GOT3 (cell line): ENCODE results near the gene HERC3.

Experiments used
- DNase-seq: peaks from one replicate; lab custom pipeline; 2025; ENCODE audit warnings: mixed read lengths; lab: John Stamatoyannopoulos, UW

HERC3 gene

DNA sequence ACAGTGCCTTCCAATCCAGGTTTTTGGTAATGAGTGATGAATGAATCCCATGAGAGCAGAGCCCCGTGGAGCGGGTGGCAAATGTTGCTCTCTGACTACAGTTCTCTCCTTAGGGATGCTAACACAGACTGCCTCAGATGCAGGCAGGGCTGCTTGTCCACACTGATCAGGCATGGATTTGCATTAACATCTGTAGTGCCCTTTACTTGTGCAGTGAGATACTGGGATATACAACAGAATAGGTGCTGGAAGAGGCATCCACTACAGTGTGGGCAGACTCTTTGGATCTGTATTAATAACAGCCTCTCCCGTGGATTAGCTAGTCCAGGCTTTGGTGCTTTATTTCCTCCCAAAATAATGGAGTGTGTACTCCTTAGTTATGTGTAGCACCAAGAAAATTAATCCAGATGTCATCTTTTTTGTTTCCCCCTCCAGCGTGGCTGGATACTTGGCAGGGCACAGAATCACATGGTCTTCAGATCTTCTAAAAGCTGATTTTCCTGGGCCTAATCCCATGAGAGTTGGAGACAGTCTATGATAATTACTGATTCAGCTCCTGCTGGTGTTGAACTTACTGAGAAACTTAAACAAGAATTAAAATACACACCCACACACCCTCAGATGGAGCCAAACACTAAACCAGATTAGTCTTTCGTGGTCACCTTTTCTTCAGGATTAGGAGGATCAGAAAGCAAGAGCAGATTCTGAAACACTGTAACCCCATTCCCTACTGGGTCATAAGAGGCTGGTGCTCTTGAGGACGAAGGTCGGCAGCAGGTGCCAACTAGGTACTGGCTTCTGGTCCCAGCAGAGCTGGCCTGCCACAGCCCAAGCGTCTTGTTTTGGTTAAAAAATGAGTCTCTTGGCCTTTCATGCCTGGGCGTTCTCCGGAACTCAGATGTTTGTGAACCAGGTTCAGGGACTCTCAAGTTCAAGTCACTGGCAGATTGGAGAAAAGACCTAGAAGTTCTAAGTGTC lies 128.5 kb downstream of the HERC3 start:
- DNase-seq = no peak

DNA sequence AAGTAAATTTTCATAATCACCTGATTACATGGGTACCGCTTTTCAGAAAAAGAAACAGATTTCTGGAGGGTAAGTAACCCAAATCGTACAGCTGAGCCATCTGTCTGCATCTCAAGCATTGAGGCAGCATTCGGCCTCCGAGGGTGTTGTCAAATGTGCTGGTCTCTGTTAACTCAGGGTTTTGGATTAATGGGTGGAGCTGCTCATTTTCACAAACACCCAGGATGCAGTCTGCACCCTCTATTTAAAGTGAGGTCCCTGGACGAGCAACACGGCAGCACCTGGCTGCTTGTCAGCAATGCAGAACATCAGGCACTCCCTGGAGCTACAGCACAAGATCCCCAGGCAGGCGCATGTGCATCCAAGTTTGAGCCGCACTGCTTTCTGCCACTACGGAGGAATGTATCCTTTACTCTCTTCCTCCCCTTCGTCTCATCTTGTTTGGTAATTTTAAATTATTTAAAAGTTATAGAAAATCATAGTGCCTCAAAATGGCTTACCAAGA lies 130.0 kb downstream of the HERC3 start:
- no peak for DNase-seq

DNA sequence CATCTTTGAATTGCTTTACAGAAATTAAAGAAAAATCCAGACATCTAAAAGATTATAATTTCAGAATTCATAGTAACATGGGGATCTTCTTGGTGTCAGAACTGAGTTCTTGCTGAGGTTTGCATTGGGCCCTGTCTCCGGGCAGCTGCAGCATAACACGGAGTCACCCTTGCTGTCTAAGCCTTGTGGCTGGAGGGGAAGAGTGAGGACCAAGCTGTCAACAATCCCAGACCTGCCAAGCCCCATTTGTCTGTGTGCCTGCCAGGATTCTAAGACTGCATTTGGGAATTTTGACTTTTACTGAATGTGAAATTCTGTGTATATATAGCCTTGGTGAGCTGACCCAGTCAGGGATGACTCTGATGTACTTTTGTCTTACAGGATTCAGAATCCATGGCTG lies 130.5 kb downstream of the HERC3 start:
- DNase-seq = no peak

DNA sequence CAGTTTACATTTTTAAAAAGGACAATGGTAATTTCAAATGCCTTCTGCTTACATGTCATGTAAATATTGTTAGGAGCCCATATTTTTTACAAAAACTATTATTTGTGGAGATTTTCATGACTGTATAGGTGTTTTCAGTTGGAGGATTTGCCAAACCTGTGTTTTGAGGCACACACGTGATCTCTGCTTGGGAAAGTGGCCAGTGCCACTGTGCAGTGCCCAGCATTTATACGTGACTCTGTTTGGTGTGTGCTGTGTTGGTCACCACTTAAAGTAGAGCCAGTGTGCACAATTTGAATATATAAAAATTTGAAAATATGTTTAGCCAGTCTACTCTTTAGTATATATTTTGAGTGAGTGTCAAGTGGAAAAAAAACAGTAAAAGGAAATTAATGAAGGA lies 132.1 kb downstream of the HERC3 start:
- DNase-seq = no peak

DNA sequence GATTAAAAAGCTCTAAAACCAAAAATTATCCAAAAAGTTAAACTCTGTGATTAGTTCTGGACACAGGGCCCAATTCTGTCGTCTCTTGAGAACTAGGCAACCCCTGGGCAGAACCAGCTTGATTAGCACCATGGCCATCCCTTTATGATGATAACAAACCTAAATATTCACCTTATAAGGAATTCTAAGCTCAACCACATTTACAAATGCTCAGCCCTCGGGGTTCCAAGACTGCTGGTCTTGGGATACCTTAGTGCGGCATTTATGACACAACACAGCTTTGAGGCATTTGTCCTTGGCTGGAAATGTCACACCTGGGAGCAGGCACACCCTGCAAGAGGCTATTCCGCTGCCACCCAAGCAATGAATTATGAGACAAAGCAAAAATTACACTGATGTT lies 132.9 kb downstream of the HERC3 start:
- DNase-seq = no peak

DNA sequence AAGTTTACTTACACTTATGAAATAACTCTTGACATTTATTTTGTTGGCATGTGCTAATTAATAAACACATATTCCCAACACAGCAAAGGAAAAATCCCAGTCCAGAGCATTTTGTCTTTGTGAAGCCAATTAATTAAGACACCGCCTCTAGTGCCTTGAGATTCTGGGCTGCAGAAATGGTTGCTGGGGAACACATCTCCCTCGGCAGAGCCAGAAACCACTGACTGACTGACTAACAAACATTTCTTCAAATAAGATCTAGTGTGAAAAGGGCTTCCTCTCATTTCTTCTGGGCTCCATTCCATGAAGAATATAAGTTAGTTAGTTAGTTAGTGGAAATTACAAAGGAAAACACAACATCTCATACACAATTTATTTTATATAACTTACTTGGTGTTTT lies 133.7 kb downstream of the HERC3 start:
- DNase-seq = no peak

DNA sequence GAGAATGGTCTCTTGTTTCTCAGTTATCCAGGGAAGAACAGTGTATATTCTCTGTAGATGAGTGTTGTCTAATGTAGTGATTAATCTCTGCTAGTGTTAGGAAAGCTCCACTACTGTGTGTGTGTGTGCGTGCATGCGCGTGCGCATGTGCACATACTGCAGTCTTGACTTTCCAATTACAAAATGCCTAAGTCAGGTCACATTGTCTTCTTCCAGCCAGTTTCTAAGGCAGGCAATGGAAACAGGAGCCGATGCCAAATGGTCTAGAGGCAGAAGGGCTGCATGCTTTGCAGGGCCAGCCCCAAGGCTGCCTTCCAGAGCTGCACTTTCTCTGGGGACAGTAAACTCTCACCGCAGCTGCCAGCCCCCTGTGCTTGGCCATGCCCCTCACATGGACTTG lies 135.9 kb downstream of the HERC3 start:
- DNase-seq = no peak

DNA sequence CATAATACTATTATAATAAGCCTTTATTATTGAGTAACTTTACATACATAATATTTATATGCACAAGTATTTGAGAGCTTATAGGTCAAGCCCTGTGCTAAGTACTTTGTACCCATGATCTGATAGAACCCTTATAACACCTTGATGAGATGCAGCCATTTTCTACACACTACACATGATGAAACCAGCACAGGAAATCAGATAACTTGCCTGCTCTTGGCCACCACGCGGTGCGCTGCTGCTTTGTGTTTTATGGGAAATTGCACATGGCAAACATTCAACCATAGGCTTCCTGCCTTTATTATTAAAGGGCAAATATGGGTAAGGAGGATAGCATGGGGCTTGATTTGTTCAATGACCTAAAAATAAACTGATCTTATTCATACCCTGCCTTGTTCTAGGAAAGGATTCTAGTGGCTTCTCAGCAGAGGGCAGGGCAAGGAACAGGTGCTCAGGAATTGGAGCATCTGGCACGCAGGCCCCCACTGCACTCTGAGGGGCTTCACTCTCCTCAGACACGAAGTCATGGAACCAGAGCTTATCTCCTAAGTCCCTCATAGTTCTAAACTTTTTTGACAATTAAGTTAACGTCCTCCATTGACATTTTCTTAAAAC lies 137.0 kb downstream of the HERC3 start:
- no peak for DNase-seq

DNA sequence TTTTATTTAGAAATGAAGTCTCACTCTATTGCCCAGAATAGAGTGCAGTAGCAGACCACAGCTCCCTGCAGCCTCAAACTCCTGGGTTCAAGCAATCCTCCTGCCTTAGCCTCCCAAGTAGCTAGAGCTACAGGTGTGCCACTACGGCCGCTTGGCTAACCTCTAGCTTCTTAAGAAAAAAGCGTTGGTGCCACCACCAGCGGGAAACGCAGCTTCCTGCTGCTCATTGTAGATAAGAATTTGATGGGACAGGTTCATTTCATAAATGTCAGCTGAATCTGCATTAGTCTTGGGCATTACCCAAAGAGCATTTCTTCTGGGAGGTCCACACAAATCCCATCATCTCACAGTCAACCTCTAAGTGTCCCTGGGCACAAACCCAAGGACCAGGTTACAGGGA lies 138.5 kb downstream of the HERC3 start:
- no peak for DNase-seq

DNA sequence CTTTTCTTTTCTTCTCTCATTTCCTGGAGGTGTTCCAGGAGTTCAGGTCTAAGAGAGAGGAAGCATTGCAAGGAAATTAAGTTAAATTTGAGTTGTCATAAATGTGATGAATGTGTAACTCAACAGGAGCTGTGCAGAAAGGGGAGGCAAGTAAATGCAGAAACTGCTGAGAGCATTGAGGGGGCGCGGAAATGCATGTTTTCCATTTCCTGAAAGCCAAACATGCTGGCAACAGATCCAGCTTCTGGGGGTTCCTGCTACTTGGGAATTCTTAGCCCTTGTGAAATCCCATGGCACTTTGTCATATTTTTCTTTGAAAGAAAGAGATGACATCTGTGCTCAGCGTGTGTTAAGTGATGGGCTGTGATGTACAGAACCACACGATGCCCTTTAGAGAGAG lies 139.1 kb downstream of the HERC3 start:
- DNase-seq = no peak

DNA sequence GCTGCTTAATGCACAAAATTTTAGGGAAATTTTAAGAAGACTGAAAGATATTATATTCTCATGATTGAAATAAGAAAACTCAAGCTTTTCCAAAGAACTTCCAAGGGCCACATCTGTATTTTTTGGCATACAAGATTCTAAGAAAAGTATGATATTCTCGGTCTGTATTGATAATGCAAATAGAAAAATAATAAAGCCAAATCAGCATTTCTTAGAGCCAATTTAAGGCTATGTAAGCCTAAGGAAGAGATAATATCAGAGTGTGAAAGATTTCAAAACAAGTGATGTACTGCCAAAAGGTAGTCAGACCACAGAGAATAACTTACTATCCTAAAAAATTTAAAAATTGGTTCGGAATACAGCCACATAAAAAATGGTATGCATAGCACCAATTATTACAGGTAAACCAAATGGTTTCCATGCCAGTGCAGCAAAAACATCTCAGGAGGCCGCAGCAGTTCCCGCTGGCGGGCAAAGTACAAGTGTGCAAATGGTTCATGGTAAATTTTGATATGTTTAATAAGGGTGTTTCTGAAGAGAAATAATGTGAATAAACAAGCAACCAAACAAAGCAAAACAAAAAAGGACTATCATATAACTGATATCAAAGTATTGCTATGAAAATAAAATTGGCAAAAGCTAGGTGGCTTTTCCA lies 140.6 kb downstream of the HERC3 start:
- DNase-seq = no peak

DNA sequence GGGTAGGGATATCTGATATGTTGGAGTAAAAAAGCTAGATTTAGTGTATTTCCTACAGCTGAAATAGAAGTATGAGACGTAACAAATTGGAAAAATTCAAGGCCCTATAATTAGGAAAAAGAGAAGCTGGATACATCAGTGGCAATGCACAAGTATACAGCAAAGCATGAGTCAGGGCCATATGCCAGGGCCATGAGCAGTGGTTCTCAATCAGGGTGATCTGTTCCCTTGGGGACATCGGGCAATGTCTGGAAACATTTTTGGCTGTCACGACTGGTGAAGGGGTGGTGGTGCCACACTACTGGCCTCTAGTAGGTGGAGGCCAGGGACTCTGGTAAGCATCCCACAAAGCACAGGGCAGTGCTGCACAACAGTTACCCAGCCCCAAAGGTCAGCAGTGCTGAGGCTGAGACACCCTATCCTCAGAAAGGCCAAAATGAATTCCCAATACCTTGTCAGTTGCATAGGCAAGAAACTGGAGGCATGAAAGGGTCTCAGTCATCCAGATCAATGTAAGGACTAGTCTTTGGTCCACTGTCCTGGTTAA lies 142.2 kb downstream of the HERC3 start:
- no peak for DNase-seq

DNA sequence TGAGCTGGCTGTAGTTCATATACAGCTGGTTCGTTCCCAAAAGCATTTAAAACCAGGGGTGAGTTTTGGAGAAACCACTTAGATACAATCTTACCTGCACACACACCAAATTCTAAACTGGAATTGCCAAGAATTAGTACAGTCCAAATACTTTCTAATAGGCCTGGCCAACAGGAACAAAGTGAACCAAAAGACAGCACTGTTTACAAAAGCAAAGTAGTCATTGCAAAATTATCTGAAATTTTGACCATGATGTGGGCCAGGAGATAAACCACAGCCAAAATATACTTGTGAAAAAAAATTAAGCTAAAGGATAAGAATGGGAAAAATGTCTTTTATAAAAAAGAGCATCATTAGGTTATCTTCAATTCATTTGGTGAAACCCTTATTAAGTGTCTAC lies 143.3 kb downstream of the HERC3 start:
- no peak for DNase-seq

DNA sequence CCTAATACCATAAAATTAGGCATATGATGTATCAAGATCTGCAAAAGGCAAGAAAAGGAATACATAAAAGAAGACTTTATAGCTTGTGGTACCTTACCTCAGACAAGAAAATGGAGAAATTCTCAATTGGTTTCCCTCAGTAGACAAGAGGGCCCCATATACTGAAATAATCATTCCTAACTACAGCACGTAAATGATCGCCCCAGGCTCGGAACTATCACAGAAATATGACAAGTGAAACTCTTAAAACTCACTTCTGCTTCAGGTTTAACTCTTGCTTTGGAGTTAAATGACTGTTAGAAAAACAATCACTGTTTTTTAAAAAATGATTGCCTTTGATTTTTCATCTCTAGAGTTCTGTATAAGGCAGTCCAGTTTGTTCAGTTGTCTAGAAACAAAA lies 144.0 kb downstream of the HERC3 start:
- DNase-seq = no peak

DNA sequence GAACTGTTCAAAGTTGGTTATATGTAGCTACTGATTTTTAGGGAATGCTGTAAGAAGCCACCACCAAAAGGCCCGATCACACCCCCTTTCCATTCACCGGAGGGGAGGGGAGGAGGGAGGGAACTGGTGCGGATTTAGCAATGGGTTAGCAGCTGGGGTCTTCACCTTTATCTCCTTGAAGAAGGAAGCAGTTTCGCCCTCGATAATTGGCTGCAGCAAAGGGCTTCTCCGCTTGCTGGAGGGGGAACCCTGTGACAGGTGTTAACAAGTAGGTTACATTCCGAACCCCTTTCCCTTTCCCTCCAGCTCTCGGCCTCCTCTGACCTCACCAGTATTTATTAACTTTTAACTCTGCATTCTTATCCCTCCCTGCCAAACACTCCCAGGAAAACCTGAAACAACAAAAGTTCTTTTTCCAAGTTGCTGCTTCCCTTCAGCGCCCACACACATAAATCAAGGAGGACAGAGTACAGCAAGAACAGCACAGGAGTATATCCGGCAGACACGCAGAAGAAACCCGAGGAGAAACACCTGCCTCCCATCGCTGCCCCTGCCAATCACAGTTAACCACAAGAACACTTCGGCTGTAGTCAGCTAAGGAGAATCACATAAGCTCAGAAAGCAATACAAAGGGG lies 145.1 kb downstream of the HERC3 start:
- no peak for DNase-seq

DNA sequence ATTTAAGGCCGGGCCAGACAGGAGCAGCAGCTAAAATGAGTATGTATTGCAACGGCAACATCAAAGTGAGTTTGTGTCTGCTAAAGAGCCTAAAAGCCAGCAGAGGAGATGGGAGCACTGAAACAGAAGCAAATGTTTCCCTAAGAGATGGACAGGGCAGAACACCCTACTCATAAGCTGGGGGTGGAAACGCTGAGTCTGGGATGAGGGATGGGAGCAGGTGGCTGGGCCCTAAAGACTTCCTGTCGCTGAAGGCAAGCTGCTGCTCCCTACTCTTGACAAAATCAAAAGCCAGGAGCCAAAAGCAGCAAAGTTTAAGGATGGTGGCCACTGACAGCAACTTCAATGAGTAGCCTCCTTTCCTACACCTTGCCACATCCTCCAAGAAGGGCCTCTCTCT lies 145.9 kb downstream of the HERC3 start:
- DNase-seq = no peak

DNA sequence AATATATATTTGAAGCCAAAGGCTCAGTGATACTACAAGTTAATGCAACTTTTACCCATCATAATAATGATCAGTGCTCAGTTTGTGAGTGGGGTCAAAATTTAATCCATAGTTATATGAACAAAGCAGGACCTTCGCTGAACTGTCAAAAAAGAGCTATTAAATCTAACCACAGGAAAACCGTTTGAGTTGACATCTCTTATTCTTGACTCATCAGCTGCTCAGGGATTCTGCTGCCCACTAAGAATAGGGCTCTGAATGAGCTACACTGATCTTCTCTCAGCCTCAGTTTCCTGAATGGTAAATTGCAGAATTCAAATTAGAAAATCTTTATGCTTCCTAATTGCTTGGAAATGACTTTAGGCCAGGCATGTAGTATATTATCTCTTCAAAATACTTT lies 150.3 kb downstream of the HERC3 start:
- DNase-seq = no peak

DNA sequence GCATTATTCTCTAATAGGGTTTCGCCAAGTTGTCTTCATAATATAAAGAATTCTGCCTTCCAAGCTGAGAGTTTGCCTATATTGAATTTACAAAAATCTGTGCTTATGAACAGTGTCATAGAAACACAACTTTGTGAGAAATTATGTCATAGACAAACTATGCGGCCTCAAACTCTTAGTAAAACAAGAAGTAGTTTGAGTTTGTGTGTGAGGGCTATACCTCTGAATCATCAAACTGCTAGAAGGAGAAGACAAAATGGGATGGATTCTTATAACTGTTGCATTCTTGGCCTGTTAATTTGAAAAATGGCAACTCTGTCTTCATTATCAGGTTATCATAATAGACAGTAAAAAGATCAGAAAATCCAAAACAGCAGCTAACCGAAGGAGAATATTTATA lies 151.4 kb downstream of the HERC3 start:
- DNase-seq = no peak

DNA sequence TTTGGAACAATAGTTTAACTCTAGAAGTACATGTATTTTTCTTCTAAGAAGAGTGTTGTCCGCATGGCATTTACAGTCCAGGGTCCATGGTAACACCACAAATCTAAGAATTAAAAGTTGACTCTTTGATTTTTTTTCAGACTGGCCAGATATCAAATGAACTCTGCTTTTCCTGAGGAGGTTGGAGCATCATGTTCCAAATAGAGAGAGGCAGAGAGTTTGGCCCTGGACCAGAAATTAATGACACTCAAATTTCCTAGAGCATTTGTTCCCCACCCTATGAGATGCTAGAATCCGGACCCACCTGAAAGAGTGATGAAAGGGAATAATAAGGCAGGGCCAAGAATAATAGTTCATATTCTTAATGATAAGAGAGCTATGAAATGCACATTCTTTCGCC lies 152.3 kb downstream of the HERC3 start:
- no peak for DNase-seq

DNA sequence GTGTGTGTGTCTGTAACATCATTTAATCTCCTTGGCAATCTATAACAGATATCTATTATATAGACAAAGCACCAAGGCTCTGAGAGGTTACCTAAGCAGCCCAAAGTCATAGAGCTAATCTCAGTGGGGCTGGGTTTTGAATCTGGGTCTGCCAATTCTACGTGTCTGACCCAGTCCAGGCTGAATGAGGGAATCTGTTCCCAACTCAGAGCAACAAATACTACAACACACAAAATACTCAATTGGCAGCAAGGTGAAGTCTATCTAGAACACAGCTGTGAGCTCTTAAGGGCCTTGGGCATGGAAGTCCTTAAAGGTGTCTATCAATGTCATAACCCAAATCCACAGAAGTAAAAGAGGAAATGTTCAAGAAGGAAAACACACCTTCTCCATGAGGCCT lies 152.9 kb downstream of the HERC3 start:
- DNase-seq = no peak

DNA sequence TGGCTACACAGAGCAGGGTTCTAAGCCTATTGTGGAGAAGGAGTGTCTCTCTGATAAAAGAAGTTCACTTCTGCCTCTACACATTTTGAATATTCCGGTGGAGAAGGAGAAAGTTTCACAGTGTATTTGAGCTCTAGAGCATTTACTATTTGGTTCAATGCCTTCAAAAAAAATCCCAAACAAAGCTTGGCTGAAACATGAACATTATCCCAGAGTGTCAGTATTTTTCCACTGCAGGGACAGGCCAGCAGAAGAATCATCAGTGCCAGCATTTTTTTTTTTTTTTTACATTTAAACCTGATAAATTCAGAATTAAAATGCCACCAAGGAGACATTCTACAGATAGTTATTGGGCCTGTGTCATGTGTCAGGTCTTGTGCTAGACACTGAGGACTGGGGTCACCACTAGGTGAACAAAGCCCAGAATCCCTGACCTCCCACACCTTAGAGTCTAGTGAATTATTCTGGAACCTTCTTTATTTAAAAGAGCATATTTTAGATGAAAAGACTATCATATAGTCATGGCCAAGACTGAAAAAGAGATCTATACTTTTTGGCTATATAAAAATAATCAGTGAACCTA lies 153.4 kb downstream of the HERC3 start:
- no peak for DNase-seq

DNA sequence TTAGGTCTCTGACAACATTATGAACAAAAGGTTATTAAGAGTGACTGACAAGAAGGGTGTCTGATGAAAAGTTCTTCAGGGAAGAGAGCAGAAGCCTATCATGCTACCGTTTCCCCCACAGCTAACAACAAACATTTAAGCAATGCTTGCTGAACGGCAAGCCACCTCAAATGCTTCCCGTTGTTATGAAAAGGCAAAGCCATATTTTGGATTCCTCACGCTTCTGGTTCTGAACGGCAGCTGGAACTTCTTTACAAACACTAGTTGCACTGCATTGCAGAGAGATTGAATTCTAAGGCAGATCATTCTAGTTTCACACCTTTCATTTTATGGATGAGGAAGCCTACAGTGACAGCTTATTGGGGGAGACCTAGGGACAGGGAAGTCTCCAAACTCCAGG lies 153.9 kb downstream of the HERC3 start:
- no peak for DNase-seq
